GM12878 (cell line): Measurements from ENCODE around the gene OSBPL5. TPM values are rescaled to one million over a fixed set of nuclear protein-coding genes. Genes with fewer than 3 reads are reported as not detected.

Experiments used
- ATAC-seq: fragments of 200-7000 bp; cut with Tn5 transposase; 3 replicates; pipeline ENCODE4 v1.9.1; 2020; ENCODE audit warnings: mild to moderate bottlenecking, moderate library complexity
- BruUV-seq: library from RNA; stranded (reverse); fragments of 400-500 nt; replicated peaks from 2 replicates; lab custom pipeline; 2021; lab: Mats Ljungman, UMichigan
- CTCF ChIA-PET: fragments of 300-600 bp; sonication (Branson Sonifier 250); formaldehyde crosslinking; extraction: SDS; loops from one replicate; lab custom pipeline; 2021; ENCODE audit warnings: inconsistent platforms; lab: Yijun Ruan, JAX
- POLR2A ChIA-PET: fragments of 350-600 bp; formaldehyde crosslinking; extraction: SDS; loops from one replicate; lab custom pipeline; 2021; ENCODE audit warnings: inconsistent platforms; lab: Charles Lee
- RAD21 ChIA-PET: fragments of 300-600 bp; sonication (Branson Sonifier 250); formaldehyde crosslinking; loops from one replicate; lab custom pipeline; 2023; ENCODE audit warnings: antibody characterized with exemption; ENCODE audit not compliant: unreplicated experiment; lab: Charles Lee
- SMC1A ChIA-PET: fragments of 300-600 bp; sonication (Branson Sonifier 250); formaldehyde crosslinking; loops from one replicate; lab custom pipeline; 2023; ENCODE audit not compliant: unreplicated experiment, uncharacterized antibody; lab: Charles Lee
- DNase-seq: peaks from one replicate; pipeline ENCODE4 v3.0.0-alpha.2; 2011; ENCODE audit warnings: low read depth, low spot score
- FAIRE-seq: peaks from 3 replicates; lab custom pipeline; 2011; peaks lifted over from hg19 to GRCh38; lab: Jason Lieb, UNC
- H2AFZ ChIP-seq: 2 replicates; pipeline ENCODE4 v1.6.0; 2011; ENCODE audit warnings: low read depth, low read length, control low read depth; ENCODE audit not compliant: control insufficient read depth
- H3K27ac ChIP-seq: 2 replicates; pipeline ENCODE4 v1.5.1; 2011; ENCODE audit warnings: control low read depth; ENCODE audit not compliant: control insufficient read depth, insufficient read depth
- H3K27me3 ChIP-seq, 2 experiments: replicated peaks in 1 of 2; 2 replicates each; pipeline versions ENCODE4 v1.6.0 to v1.6.1; 2011; ENCODE audit warnings: low read length in 1 of 2; ENCODE audit not compliant: control insufficient read depth in 2 of 2, insufficient read depth in 2 of 2
- H3K36me3 ChIP-seq, 2 experiments: 2 replicates each; pipeline ENCODE4 v1.5.1; 2011; ENCODE audit warnings: low read length in 1 of 2; ENCODE audit not compliant: control insufficient read depth in 2 of 2, insufficient read depth in 2 of 2
- H3K4me1 ChIP-seq: 2 replicates; pipeline ENCODE4 v1.6.1; 2011; ENCODE audit warnings: mild to moderate bottlenecking, low read length, moderate library complexity, mixed read lengths; ENCODE audit not compliant: control insufficient read depth, insufficient read depth
- H3K4me2 ChIP-seq: 2 replicates; pipeline ENCODE4 v1.6.0; 2011; ENCODE audit warnings: control low read depth; ENCODE audit not compliant: control insufficient read depth, insufficient read depth
- H3K4me3 ChIP-seq: fragments of 200-600 bp; sonication (generic); 2 replicates; pipeline ENCODE4 v1.5.1; 2016
- H3K79me2 ChIP-seq: 2 replicates; pipeline ENCODE4 v1.6.0; 2011; ENCODE audit warnings: low read length; ENCODE audit not compliant: control insufficient read depth, insufficient read depth
- H3K9ac ChIP-seq: 2 replicates; pipeline ENCODE4 v1.8.0; 2011; ENCODE audit warnings: low read length, control low read depth, mixed read lengths; ENCODE audit not compliant: control insufficient read depth, insufficient read depth
- H3K9me3 ChIP-seq: replicated peaks from 3 replicates; pipeline ENCODE4 v1.5.1; 2011; ENCODE audit warnings: mild to moderate bottlenecking, low read length; ENCODE audit not compliant: control insufficient read depth, insufficient read depth
- H4K20me1 ChIP-seq: 2 replicates; pipeline ENCODE4 v1.6.0; 2011; ENCODE audit not compliant: control insufficient read depth, insufficient read depth
- MEF2B ChIP-seq: fragments of 450-650 bp; IDR thresholded peaks from 2 replicates; pipeline ENCODE4 v1.6.1; 2018; ENCODE audit warnings: mild to moderate bottlenecking, moderate library complexity; ENCODE audit not compliant: partially characterized antibody, poor library complexity, severe bottlenecking
- MLLT1 ChIP-seq: fragments of 450-650 bp; IDR thresholded peaks from 2 replicates; pipeline ENCODE4 v1.6.1; 2016; ENCODE audit warnings: mild to moderate bottlenecking
- PAX5 ChIP-seq: IDR thresholded peaks from 2 replicates; pipeline ENCODE4 v1.6.1; 2011; ENCODE audit warnings: low read depth, low read length, borderline replicate concordance
- POLR2A ChIP-seq: IDR thresholded peaks from 2 replicates; pipeline ENCODE4 v1.6.1; 2011; ENCODE audit warnings: low read depth, mild to moderate bottlenecking, low read length
- WGBS: methylation state at CpG from one replicate; pipeline ENCODE4 v1.1.6; 2016; ENCODE audit warnings: low lambda C conversion rate; ENCODE audit not compliant: insufficient replicate concordance, insufficient coverage; ENCODE audit errors: missing lambda C conversion rate; 5-methylcytosine and 5-hydroxymethylcytosine counted together
- in situ Hi-C: fragments of 300-500 bp; cut with MboI; formaldehyde crosslinking; loops from 9 replicates; pipeline ENCODE4 v1.14.3; 2018; ENCODE audit warnings: mixed read lengths
- intact Hi-C: fragments of 100-400 bp; cut with micrococcal nuclease; formaldehyde crosslinking; loops from one replicate; pipeline ENCODE4 v1.14.2; 2022; ENCODE audit not compliant: unreplicated experiment
- polyA plus RNA-seq, 11 experiments: library from polyadenylated mRNA; depleted of rRNA in 4 of 11; unstranded in 6 of 11; stranded (reverse) in 5 of 11; fragments of >200 nt; fragmentation: Nextera tagmentation in 4 of 11; fragmentation: Illumina TruSeq in 1 of 11; extraction: Ambion mirVana in 4 of 11; extraction: Trizol in 1 of 11; gene quantifications; 1 replicate in 1 of 11; 2 replicates in 10 of 11; pipeline versions ENCODE4 v1.2.1 to v1.2.3, GENCODE V29; 2011 to 2016; ENCODE audit warnings: inconsistent platforms in 2 of 11, missing spikeins in 2 of 11, low read depth in 1 of 11
- total RNA-seq, 4 experiments: library from RNA; depleted of rRNA in 3 of 4; stranded (reverse); fragments of >200 nt in 3 of 4; fragmentation: Illumina TruSeq in 1 of 4; extraction: Trizol in 1 of 4; gene quantifications; 2 replicates each; pipeline versions ENCODE4 v1.2.1 to v1.2.3, GENCODE V29; 2013 to 2021

OSBPL5 gene
- total and polyA plus RNA-seq, 10 of the 15 experiments (the other 5 are each of a cell fraction or from before 2014, with no cell fraction given) = not detected

GRCh38 chr11:3050386-3051195 lies 114.5 kb downstream of the OSBPL5 start:
- no peak overlapping the region; the same call in 1 of the 2 replicates for H3K9ac ChIP-seq
- DNase-seq (no peak), ATAC-seq (no peak), FAIRE-seq (no peak)
- SMC1A ChIA-PET = interaction anchor here (1.0 to 4.4 kb wide), 7 partner anchors 15 to 79 kb away, joined by 3 to 52 read pairs (median 5); partner anchors contain the start of gene NAP1L4
- POLR2A ChIA-PET = interaction anchor here (0.5 to 1.5 kb wide), 3 partner anchors 41 to 178 kb away, joined by 3 to 7 read pairs (median 3); partner anchors contain the start of gene NAP1L4
- no TSS peak for BruUV-seq
- peak overlapping the region; percentile 86 for H3K4me2 ChIP-seq
- RAD21 ChIA-PET = interaction anchor here (0.6 to 5.0 kb wide), 11 partner anchors 10 to 117 kb away, joined by 3 to 58 read pairs (median 3); no protein-coding TSS in a partner anchor
- H3K4me1 ChIP-seq = peaks cover 32% of the 10 kb centered on the region
- H3K9me3 ChIP-seq = no peaks in the 10 kb centered on the region
- in situ Hi-C loops = no loop called here
- 75% methylated on average over 17 of the region's 18 CpGs for WGBS
- TF ChIP-seq MEF2B (peak; percentile 16), MLLT1 (peak; percentile 32; the same call in 1 of the 2 replicates), PAX5 (no peak), POLR2A (peak; percentile 34; the same call in 1 of the 2 replicates)
- peaks cover 0 to 12% of the 10 kb centered on the region in 2 experiments; a peak in 3 of 4 replicates for H3K36me3 ChIP-seq
- peaks cover 3% of the 10 kb centered on the region; the same call in 1 of the 2 replicates for H4K20me1 ChIP-seq
- H3K27me3 ChIP-seq = no peaks in the 10 kb centered on the region
- H3K27ac ChIP-seq = peak overlapping the region; percentile 73
- CTCF ChIA-PET = interaction anchor here (0.9 to 8.2 kb wide), 15 partner anchors 9 to 121 kb away, joined by 3 to 95 read pairs (median 5); no protein-coding TSS in a partner anchor
- H3K4me3 ChIP-seq = peak overlapping the region; percentile 50
- H2AFZ ChIP-seq = no peak overlapping the region; the same call in none of the 2 replicates
- H3K79me2 ChIP-seq = peaks cover 77% of the 10 kb centered on the region
- intact Hi-C loops = loop anchor here (5.0 kb wide), 1 partner anchor 42 kb away; no protein-coding TSS in a partner anchor
